ENCODE measurements around the gene FNDC3B. TPM values are rescaled to one million over a fixed set of nuclear protein-coding genes. Genes with fewer than 3 reads are reported as not detected.
A peak's percentile ranks its signal among the peaks of the same experiment; 100 is the strongest.

Gene FNDC3B
- total and polyA plus RNA-seq, 2 donors (not counting 3 experiments of a cell fraction or from before 2014, with no cell fraction given): 91.6 to 295 TPM

- Histone ChIP-seq H3K4me2 (ENCODE audit: insufficient read depth, low read length) (peak overlapping the region; percentile 94), H4K20me1 (replicated peaks; ENCODE audit: control insufficient read depth, extremely low read depth, insufficient read depth, low read length) (no peaks in the 10 kb centered on the region), H2AFZ (ENCODE audit: low read depth, low read length) (peak overlapping the region; percentile 81), H3K9me1 (replicated peaks; ENCODE audit: control insufficient read depth, extremely low read depth, insufficient read depth, low read length) (no peaks in the 10 kb centered on the region), H3K9ac (replicated peaks; ENCODE audit: extremely low read depth, insufficient read depth, low read length) (peak overlapping the region; percentile 99), H3K4me3 (replicated peaks in 1 of 3; ENCODE audit: insufficient read depth in 1 of 3, low read depth in 1 of 3, low read length in 3 of 3) (peak overlapping the region; percentile 86 to 100 (median 94)), H3K9me3 (replicated peaks; ENCODE audit: control insufficient read depth, insufficient read depth, low read length) (no peaks in the 10 kb centered on the region), H3K36me3 (ENCODE audit: control insufficient read depth in 2 of 2, extremely low read depth in 1 of 2, insufficient read depth in 2 of 2, low read length in 2 of 2) (no peaks in the 10 kb centered on the region), H3K27me3 (ENCODE audit: control insufficient read depth in 2 of 2, insufficient read depth in 2 of 2, low read length in 2 of 2) (no peaks in the 10 kb centered on the region), H3K4me1 (ENCODE audit: control insufficient read depth, extremely low read depth, insufficient read depth, low read length) (peaks cover 29% of the 10 kb centered on the region), H3K27ac (ENCODE audit: insufficient read depth, low read depth, low read length) (peak overlapping the region; percentile 96), H3K79me2 (ENCODE audit: control insufficient read depth, insufficient read depth, low read length) (peaks cover 51% of the 10 kb centered on the region)
- ChIA-PET CTCF (interaction anchor here (0.7 to 2.1 kb wide), 12 partner anchors 10 to 294 kb away, joined by 3 to 13 read pairs (median 3); no protein-coding TSS in a partner anchor), POLR2A (interaction anchor here (0.6 to 1.0 kb wide), 8 partner anchors 9 to 266 kb away, joined by 3 to 6 read pairs (median 3); no protein-coding TSS in a partner anchor)
- TF ChIP-seq GATA2 (IDR thresholded peaks at IDR 0.05; ENCODE audit: insufficient read depth, insufficient read length, low read depth, low read length): no peak
- no peak for DNase-seq (ENCODE audit: low read depth, low spot score)
- BruUV-seq (replicated peaks): no TSS peak
- dilution Hi-C loops (cut with MboI; ENCODE audit: extremely low pct_ligation_motif_present, low sequenced_read_pairs) (no loop called here), intact Hi-C loops (cut with micrococcal nuclease) (loop anchor here (1.0 kb wide), 6 partner anchors 72 to 233 kb away; no protein-coding TSS in a partner anchor)
- FAIRE-seq: peak; percentile 52
Measured at GRCh38 chr3:172038798-172039435, 461 bp upstream of the FNDC3B start.

- peak overlapping the region; percentile 98 for H3K4me2 ChIP-seq (ENCODE audit: insufficient read depth, low read length)
- H3K27ac ChIP-seq (ENCODE audit: insufficient read depth, low read depth, low read length): peak overlapping the region; percentile 96
- peaks cover 65% of the 10 kb centered on the region for H3K79me2 ChIP-seq (ENCODE audit: control insufficient read depth, insufficient read depth, low read length)
- H3K36me3 ChIP-seq (ENCODE audit: control insufficient read depth in 2 of 2, extremely low read depth in 1 of 2, insufficient read depth in 2 of 2, low read length in 2 of 2): no peaks in the 10 kb centered on the region
- peaks cover 42% of the 10 kb centered on the region for H3K4me1 ChIP-seq (ENCODE audit: control insufficient read depth, extremely low read depth, insufficient read depth, low read length)
- no peaks in the 10 kb centered on the region for H3K9me3 ChIP-seq (replicated peaks; ENCODE audit: control insufficient read depth, insufficient read depth, low read length)
- H3K4me3 ChIP-seq (replicated peaks in 1 of 3; ENCODE audit: insufficient read depth in 1 of 3, low read depth in 1 of 3, low read length in 3 of 3): peak overlapping the region; percentile 94 to 100 (median 99)
- no TSS peak for BruUV-seq (replicated peaks)
- FAIRE-seq (no peak), DNase-seq (ENCODE audit: low read depth, low spot score) (peak; percentile 84)
- no peaks in the 10 kb centered on the region for H3K27me3 ChIP-seq (ENCODE audit: control insufficient read depth in 2 of 2, insufficient read depth in 2 of 2, low read length in 2 of 2)
- peak overlapping the region; percentile 99 for H3K9ac ChIP-seq (replicated peaks; ENCODE audit: extremely low read depth, insufficient read depth, low read length)
- H2AFZ ChIP-seq (ENCODE audit: low read depth, low read length): no peak overlapping the region
- H4K20me1 ChIP-seq (replicated peaks; ENCODE audit: control insufficient read depth, extremely low read depth, insufficient read depth, low read length): no peaks in the 10 kb centered on the region
- ChIA-PET POLR2A (interaction anchor here (0.6 to 1.7 kb wide), 4 partner anchors 15 to 292 kb away, joined by 3 to 5 read pairs (median 5); no protein-coding TSS in a partner anchor), CTCF (interaction anchor here (0.6 to 1.6 kb wide), 5 partner anchors 112 to 301 kb away, joined by 3 to 4 read pairs (median 3); no protein-coding TSS in a partner anchor)
- intact Hi-C loops (cut with micrococcal nuclease) (loop anchor here (2.0 to 10.0 kb wide), 4 partner anchors 250 to 833 kb away; no protein-coding TSS in a partner anchor), dilution Hi-C loops (cut with MboI; ENCODE audit: extremely low pct_ligation_motif_present, low sequenced_read_pairs) (no loop called here)
- TF ChIP-seq EZH2 (IDR thresholded peaks at IDR 0.05; ENCODE audit: borderline replicate concordance, low read depth, low read length, severe bottlenecking) (no peak), CTCF (IDR thresholded peaks at IDR 0.05; ENCODE audit: extremely low read depth in 1 of 2, insufficient read depth in 1 of 2, low read depth in 1 of 2, low read length in 2 of 2) (peak in 1 of 2 donors; percentile 39), POLR2AphosphoS5 (IDR thresholded peaks at IDR 0.05; ENCODE audit: insufficient read depth, low read depth, low read length) (peak; percentile 79), POLR2A (IDR thresholded peaks at IDR 0.05; ENCODE audit: low read depth, low read length) (peak; percentile 73), JUN (IDR thresholded peaks at IDR 0.05; ENCODE audit: borderline replicate concordance, insufficient read depth, insufficient read length, low read depth) (no peak), MYC (IDR thresholded peaks at IDR 0.05; ENCODE audit: low read depth, low read length) (peak; percentile 24), FOS (IDR thresholded peaks at IDR 0.05; ENCODE audit: borderline replicate concordance, insufficient read depth, low read length) (no peak), MAX (IDR thresholded peaks at IDR 0.05; ENCODE audit: insufficient read depth, insufficient read length) (no peak), GATA2 (IDR thresholded peaks at IDR 0.05; ENCODE audit: insufficient read depth, insufficient read length, low read depth, low read length) (no peak)
- no peaks in the 10 kb centered on the region for H3K9me1 ChIP-seq (replicated peaks; ENCODE audit: control insufficient read depth, extremely low read depth, insufficient read depth, low read length)
Measured at GRCh38 chr3:172040078-172040980, 951 bp downstream of the FNDC3B start.
